Ramos (cell line): ENCODE results near the gene CRYGC.

Experiments used
- in situ Hi-C: fragments of 300-500 bp; cut with MboI; formaldehyde crosslinking; loops from one replicate; pipeline ENCODE4 v1.14.3; 2022; ENCODE audit warnings: low sequenced_read_pairs; ENCODE audit not compliant: unreplicated experiment

The CRYGC gene

DNA sequence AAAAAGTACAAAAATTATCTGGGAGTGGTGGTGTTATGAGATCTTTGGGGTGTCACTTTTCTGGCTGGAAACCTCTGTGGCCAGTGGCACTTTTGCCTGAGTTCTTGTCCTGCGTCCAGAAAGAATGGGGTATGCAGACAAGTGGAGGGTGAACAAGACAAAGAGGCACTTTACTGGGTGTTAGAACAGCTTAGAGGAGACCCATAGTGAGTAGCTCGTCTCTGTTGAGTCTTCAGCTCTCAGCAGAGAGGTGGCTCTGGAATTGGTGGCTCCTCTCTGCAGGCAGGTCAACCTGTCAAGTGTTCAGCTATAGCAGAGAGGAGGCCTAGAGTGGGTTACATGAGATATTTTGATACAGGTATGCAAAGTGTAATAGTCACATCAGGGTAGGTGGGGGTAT is 31.4 kb downstream of the CRYGC start:
- in situ Hi-C loops, result no loop called here

DNA sequence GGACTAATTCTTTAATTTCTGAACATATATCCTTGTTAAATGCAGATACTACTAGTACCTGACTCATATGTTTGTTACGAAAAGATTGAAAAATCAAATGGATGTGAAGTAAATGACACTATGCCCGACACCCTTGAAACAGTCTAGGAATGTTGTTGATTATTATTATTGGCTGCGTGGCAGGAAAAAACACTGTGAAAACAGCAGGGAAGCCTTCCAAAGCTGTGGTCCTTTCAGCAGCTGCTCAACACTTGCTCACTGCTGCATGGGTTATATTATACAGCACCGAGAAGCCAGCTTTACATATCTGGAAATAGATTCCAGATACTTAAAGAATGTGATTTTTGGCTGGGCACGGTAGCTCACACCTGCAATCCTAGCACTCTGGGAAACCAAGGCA is 31.8 kb downstream of the CRYGC start:
- in situ Hi-C loops, result no loop called here

DNA sequence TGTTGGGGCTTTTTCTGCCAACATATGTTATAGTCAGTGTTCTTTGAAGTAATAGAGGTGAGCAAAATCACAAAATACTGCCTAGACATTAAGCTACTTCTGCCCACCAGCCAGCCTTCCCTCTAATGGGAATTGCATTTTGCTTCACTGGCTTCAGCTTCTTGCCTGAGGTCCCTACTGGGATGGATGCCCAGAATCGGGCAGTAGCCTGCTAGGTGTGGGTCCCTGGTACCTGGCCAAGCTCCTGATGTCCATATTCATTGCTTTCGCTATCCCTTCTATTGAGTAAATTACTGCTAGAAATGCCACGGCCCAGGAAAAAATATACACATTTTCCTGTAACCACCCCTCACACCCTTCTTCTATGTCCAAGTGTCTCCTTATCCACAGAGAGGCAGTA is 32.3 kb downstream of the CRYGC start:
- in situ Hi-C loops, result no loop called here

DNA sequence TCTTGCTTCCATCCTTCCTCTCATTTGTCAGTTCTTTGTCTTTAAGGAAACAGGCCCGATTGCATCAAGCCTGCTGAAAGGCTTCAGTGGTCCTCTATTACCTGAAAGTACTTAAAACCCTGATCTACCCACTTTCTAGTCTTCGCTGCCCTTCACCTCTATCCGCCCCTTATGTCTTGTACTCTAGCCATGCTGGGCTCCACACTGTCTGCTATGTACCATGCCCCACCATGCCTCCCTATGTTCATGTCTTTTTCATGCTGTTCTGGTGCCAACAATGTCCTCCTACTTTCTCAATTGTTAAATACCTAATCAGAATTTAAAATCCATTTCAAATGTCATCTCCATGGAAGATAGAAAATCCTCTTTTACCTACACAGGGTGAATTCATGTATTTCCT is 33.5 kb downstream of the CRYGC start:
- in situ Hi-C loops, result no loop called here

DNA sequence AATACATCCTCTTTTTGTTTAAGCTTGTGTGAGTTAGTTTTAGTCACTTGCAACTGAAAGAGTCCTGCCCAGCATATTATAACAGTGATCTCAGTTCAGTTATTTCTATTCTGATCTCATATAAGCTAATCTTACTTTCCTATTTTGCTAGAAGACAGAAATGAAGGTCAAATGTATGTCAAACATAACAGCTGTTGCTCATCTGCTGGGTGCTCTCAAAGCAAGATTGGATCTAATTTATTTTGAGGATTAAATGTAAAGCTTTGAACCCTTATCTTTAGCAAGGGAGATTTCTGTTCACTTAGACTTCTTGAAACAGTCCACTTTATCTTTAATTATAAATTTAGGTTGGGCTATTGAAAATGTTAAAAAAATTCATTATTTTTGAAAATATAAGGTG is 36.5 kb downstream of the CRYGC start:
- in situ Hi-C loops, result no loop called here

DNA sequence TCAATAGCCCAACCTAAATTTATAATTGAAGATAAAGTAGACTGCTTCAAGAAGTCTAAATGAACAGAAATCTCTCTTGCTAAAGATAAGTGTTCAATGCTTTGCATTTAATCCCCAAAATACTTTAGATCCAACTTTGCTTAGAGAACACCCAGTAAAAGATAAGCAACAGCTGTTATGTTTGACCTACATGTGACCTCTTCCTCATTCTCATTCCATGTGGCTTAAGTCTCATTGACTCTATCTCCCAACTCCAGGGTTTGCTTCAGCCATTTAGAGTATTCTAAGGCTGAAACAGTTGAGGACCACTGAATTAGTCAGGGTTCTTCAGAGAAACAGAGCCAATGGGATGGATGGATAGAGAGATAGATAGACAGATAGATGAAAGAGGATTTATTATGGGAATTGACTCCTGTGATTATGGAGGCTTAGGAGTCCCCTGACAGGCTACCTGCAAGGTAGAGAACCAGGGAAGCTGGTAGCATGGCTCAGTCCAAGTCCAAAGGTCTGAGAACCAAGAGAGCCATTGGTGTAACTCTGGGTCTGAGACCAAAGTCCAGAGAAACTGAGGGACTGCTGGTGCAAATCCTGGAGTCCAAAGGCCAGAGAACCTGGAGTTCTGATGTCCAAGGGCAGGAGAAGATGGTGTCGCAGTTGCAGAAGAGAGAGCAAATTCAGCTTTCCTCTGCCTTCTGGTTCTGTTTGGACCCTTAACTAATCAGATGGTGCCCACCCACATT is 37.4 kb downstream of the CRYGC start:
- in situ Hi-C loops, result no loop called here

DNA sequence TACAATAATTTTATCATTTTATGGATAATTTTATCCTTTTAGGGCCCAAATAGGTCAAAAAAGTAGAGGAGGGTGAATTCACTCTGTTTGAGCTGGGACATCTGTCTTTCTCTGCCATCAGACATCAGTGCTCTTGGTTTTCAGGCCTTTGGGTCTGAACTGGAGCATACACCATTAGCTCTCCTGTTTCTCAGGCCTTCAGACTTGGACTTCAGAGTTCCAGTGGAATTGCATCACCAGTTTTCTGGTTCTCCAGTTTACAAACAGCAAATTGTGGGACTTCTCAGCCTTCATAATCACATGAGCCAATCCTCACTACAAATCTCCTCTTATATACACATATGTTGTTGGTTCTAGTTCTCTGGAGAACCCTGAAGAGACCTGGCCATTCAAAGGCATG is 39.2 kb downstream of the CRYGC start:
- in situ Hi-C loops, result no loop called here

DNA sequence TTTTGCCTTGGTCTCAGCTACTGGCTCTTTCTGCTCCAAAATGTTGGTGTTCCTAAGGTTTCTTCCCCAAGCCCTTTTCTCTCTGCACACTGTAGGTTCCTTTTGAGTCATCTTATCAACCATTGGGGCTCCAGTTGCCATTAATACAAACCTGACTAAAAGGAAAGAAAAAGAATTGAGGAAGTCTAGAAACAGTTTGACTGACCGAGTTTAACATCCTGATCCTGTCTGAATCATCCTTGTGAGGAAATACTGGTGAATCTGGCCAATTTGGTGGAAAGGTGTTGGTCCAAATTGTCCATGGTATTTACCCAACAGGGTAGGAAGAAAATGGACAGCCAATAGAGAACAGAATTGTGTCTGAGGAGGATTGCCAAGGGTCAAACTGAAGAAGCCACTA is 43.6 kb downstream of the CRYGC start:
- in situ Hi-C loops, result no loop called here

DNA sequence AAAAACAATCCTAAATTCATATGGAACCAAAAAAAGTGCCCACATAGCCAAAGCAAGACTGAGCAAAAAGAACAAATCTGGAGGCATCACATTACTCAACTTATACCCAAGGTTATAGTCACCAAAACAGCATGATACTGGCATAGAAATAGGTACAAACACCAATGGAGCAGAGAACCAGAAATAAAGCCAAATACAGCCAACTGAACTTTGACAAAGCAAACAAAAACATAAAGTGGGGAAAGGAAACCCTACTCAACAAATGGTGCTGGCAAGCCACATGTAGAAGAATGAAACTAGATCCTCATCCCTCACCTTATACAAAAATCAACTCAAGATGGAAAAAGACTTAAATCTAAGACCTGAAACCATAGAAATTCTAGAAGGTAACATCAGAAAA is 45.8 kb downstream of the CRYGC start:
- in situ Hi-C loops, result no loop called here
